ENCODE measurements around the gene SLC5A12. TPM values are rescaled to one million over a fixed set of nuclear protein-coding genes. Genes with fewer than 3 reads are reported as not detected.

Gene SLC5A12
- polyA plus RNA-seq, 1 donor (not counting 4 experiments of a cell fraction or from before 2014, with no cell fraction given) = not detected

- Histone ChIP-seq H2AFZ (ENCODE audit: control insufficient read depth, low read length) (no peak overlapping the region), H3K4me3 (ENCODE audit: control insufficient read depth in 2 of 3, extremely low read depth in 1 of 3, insufficient read depth in 2 of 3, low read depth in 1 of 3, low read length in 3 of 3) (no peak overlapping the region), H3K79me2 (ENCODE audit: control insufficient read depth, insufficient read depth, low read length) (no peaks in the 10 kb centered on the region), H3K36me3 (ENCODE audit: control insufficient read depth in 2 of 2, extremely low read depth in 1 of 2, insufficient read depth in 2 of 2, low read length in 2 of 2) (no peaks in the 10 kb centered on the region), H3K27me3 (ENCODE audit: control insufficient read depth, extremely low read depth, insufficient read depth, low read length) (no peaks in the 10 kb centered on the region), H3K9me3 (ENCODE audit: control insufficient read depth, low read depth, low read length) (no peaks in the 10 kb centered on the region), H3K9me1 (ENCODE audit: control insufficient read depth, extremely low read depth, insufficient read depth, low read length) (no peaks in the 10 kb centered on the region), H3K4me1 (ENCODE audit: control insufficient read depth, extremely low read depth, insufficient read depth, low read length) (no peaks in the 10 kb centered on the region), H3K9ac (ENCODE audit: control insufficient read depth, extremely low read depth, insufficient read depth, low read length) (no peak overlapping the region), H3K4me2 (ENCODE audit: control insufficient read depth, extremely low read depth, insufficient read depth, low read depth, low read length) (no peak overlapping the region), H4K20me1 (ENCODE audit: control insufficient read depth, extremely low read depth, insufficient read depth, low read length) (no peaks in the 10 kb centered on the region), H3K27ac (ENCODE audit: control insufficient read depth, insufficient read depth, low read length) (no peak overlapping the region)
- DNase-seq (ENCODE audit: low read depth, low spot score) (no peak), FAIRE-seq (no peak)
- dilution Hi-C loops (cut with MboI; ENCODE audit: extremely low pct_ligation_motif_present, low sequenced_read_pairs) = no loop called here
- TF ChIP-seq CTCF (optimal IDR thresholded peaks at IDR 0.05 in 1 of 3, IDR thresholded peaks at IDR 0.05 in 1 of 3, conservative IDR thresholded peaks at IDR 0.05 in 1 of 3; ENCODE audit: extremely low read depth in 1 of 3, insufficient read depth in 2 of 3, low read length in 3 of 3) = no peak
- no peak for TF ChIP-seq EZH2 (IDR thresholded peaks at IDR 0.05; ENCODE audit: low read length)
These were observed 17.6 kb downstream of the SLC5A12 start for GRCh38 chr11:26704249-26704648.

- dilution Hi-C loops (cut with MboI; ENCODE audit: extremely low pct_ligation_motif_present, low sequenced_read_pairs) = no loop called here
- Histone ChIP-seq H3K79me2 (ENCODE audit: control insufficient read depth, insufficient read depth, low read length) (no peaks in the 10 kb centered on the region), H4K20me1 (ENCODE audit: control insufficient read depth, extremely low read depth, insufficient read depth, low read length) (no peaks in the 10 kb centered on the region), H3K9me1 (ENCODE audit: control insufficient read depth, extremely low read depth, insufficient read depth, low read length) (no peaks in the 10 kb centered on the region), H3K4me1 (ENCODE audit: control insufficient read depth, extremely low read depth, insufficient read depth, low read length) (no peaks in the 10 kb centered on the region), H3K4me2 (ENCODE audit: control insufficient read depth, extremely low read depth, insufficient read depth, low read depth, low read length) (no peak overlapping the region), H3K36me3 (ENCODE audit: control insufficient read depth in 2 of 2, extremely low read depth in 1 of 2, insufficient read depth in 2 of 2, low read length in 2 of 2) (no peaks in the 10 kb centered on the region), H3K27ac (ENCODE audit: control insufficient read depth, insufficient read depth, low read length) (no peak overlapping the region), H2AFZ (ENCODE audit: control insufficient read depth, low read length) (no peak overlapping the region), H3K27me3 (ENCODE audit: control insufficient read depth, extremely low read depth, insufficient read depth, low read length) (no peaks in the 10 kb centered on the region), H3K9ac (ENCODE audit: control insufficient read depth, extremely low read depth, insufficient read depth, low read length) (no peak overlapping the region), H3K4me3 (ENCODE audit: control insufficient read depth in 2 of 3, extremely low read depth in 1 of 3, insufficient read depth in 2 of 3, low read depth in 1 of 3, low read length in 3 of 3) (no peak overlapping the region), H3K9me3 (ENCODE audit: control insufficient read depth, low read depth, low read length) (no peaks in the 10 kb centered on the region)
- no peak for DNase-seq (ENCODE audit: low read depth, low spot score)
- FAIRE-seq = no peak
- TF ChIP-seq CTCF (optimal IDR thresholded peaks at IDR 0.05 in 1 of 3, IDR thresholded peaks at IDR 0.05 in 1 of 3, conservative IDR thresholded peaks at IDR 0.05 in 1 of 3; ENCODE audit: extremely low read depth in 1 of 3, insufficient read depth in 2 of 3, low read length in 3 of 3) = no peak
- TF ChIP-seq EZH2 (IDR thresholded peaks at IDR 0.05; ENCODE audit: low read length) = no peak
These were observed 18.3 kb downstream of the SLC5A12 start for GRCh38 chr11:26703411-26704191.
